Activated T-helper 1 cell treated with Interleukin-2 at 50 U/mL for 16 hours (primary cell): ENCODE measurements around the gene LIPI.
"Not testable (repeated sequence)": the region's sequence is repeated elsewhere in the genome, so short reads cannot be mapped to it uniquely, and the experiment has no call there.

ENCODE experiments used
- DNase-seq: peaks from one replicate; pipeline ENCODE4 v3.0.0-alpha.2; 2020; ENCODE audit warnings: low read depth

LIPI gene

DNA sequence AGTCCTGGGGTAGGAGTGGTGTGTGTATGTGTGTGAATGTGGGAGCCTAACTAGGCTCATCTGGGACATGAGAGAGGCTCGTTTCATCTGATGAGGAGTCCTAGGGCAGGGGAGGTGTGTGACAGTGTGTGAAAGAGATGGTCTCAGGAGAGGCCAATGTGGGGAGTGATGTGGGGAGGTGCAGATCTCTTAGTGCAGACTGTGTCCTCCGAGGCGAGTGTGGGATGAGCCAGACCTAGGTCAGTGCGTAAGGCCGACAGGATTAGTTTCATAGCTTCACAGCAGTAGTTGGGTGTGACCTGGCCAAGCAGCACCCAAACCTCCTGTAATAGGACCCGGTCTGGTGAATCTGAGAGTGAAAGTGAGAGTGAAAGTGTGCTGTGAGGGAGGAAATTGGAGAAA is 94.7 kb downstream of the LIPI start:
- DNase-seq, result no peak

DNA sequence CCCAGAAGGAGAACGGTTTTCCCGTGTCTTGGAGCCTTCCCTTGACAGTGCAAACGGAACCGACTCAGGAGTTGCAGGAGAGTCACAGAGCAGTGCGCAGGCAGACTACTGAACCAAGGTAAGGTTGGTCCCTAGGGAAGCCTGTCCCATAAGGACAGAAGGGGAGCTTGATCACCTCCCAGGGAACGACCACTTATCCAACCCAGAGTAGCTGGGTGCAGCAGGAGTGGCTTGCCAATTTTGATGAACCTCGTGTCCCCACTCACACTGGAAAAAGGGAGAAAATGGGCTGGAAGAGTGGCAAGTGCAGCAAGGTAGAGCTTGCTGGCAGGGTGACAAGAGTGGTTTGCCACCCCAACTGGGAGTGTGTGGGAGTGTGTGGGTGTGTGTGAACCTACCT is 95.1 kb downstream of the LIPI start:
- no peak for DNase-seq

DNA sequence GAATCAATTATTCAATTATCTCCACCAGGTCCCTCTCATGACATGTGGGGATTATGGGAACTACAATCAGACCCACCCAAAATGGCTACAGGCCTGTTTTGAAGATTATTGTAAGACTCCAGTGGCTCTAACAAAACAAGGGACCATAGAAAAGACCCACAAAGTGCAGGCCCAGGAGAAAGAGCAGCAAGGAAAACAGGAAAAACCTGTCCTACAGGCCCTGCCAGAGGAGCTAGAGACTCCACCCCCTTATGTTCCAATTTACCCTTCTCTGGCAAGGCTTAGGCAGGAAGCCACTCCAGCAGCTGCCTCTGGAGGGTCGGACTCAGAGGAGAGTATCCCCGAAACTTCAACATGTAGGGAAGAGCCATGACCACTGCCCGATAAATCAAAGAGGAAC is 96.5 kb downstream of the LIPI start:
- no peak for DNase-seq

DNA sequence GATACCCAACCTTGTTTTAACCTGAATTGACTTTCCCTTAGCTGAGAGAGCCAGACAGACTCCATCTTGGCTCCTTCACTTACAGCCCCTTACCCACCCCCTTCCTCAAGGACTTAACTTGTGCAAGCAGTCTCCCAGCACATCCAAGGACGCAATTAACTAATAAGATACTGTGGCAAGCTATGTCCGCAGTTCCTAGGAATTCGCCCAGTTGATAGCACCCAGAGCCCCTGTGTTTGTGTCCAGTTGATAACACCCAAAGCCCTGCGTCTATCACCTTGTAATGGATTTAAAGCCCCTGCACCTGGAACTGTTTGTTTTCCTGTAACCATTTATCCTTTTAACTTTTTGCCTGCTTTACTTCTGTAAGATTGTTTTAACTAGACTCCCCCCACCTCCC is 106.2 kb downstream of the LIPI start:
- not testable (repeated sequence) for DNase-seq

DNA sequence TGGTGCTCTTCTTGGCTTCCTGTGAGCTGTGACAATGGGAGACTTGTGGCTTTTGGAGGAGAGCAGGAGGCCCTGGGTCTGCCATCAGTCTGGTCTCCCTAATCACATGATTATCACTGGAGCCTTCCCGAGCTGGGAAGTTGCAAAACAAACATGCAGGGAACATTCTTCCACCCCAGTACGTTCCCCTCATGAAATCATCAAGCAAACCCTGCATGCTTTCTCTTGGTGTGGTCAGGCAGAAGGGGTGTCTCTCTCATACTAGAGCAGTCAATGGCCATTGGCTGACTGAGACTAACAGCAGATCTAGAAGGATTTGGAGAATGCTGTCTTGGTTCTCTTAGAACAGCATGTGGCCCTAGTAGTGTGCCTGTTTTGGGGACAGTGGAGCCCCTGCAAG is 111.2 kb downstream of the LIPI start:
- DNase-seq, result no peak

DNA sequence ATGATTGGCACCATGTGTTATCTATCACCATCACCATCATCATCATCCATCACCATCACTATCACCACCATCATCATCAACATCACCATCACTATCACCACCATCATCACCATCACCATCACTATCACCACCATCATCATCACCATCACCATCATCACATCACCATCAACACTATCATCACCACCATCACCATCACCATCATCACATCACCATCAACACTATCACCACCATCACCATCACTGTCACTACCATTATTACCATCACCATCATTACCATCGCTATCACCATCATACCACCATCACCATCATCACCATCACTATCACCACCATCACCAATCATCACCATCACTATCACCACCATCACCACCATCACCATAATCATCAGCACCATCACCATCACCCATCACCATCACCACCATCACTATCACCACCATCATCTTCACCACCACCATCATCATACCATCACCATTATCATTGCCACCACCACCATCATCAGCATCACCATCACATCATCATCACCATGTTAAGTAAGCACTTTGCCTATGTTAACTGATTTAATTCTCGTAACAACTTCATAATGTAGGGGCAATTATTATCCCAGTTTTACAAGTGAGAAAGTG is 112.8 kb downstream of the LIPI start:
- DNase-seq, result no peak

DNA sequence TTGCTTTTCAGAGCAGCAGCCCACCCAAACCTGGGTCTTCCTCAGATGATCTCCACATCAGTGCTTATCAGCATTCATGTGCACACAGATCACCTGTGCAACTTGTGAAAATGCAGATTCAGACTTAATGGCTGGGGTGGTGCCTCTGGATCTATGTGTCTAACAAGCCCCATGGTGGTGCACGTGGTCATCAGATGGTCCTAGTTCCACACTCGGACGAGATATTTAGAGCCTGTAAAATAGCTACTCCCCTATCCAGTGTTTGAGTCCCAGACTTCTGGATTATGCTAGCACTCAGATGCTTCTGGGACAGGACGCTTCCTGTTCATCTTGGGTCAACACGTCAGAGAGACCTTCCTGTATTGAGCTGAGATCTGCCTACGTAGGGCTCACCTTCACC is 114.2 kb downstream of the LIPI start:
- no peak for DNase-seq

DNA sequence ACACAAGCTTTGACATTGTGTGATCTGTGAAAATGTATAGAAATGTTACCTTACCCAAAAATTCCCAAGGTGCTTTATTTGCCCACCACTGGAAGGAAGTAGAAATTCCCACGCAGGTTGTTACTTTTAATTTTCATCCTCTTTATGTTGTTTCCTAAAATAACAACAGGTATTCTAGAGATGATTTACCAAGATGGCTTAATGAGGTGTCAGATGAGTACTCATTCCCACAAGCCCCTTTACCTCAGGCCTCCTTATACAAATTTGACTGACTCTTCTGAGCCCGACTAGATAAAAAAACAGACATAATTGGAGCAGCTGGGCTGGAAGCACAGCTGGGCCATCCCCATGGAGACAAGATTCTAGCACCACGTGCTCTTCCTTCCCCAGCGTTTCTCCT is 114.6 kb downstream of the LIPI start:
- no peak for DNase-seq

DNA sequence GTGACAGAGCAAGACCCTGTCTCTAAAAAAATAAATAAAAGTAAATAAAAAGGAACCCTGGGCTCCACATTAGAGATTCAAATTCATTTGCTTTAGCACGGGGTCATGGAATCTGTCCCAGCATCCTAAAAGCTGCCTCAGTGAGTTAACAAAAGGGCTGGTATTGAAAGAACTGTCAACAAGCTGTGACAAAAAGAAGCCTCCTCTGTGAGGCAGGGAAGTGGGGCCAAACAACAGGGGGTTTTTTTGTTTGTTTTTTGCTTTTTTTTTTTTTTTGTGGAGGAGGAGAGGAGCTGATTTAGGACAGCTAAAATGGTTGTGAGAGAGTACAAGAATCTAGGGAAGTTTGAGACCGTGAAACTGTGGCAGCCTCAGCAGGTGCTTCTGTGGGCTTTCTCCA is 115.7 kb downstream of the LIPI start:
- no peak for DNase-seq

DNA sequence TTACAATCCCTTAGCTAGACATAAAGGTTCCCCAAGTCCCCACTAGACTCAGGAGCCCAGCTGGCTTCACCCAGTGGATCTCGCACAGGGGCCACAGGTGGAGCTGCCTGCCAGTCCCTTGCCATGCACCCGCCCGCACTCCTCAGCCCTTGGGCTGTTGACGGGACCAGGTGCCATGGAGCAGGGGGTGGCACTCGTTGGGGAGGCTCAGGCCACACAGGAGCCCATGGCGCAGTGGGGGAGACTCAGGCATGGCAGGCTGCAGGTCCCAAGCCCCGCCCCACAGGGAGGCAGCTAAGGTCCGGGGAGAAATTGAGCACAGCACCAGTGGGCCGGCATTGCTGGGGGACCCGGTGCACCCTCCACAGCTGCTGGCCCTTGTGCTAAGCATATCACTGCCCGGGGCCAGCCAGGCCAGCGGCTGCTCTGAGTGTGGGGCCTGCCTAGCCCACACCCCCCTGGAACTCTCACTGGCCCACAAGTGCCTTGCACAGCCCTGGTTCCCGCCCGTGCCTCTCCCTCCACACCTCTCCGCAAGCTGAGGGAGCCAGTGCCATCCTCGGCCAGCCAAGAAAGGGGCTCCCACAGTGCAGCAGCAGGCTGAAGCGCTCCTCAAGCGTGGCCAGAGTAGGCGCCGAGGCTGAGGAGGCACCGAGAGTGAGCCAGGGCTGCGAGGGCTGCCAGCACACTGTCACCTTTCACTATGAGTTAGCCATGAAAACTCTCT is 117.8 kb downstream of the LIPI start:
- DNase-seq, result no peak

DNA sequence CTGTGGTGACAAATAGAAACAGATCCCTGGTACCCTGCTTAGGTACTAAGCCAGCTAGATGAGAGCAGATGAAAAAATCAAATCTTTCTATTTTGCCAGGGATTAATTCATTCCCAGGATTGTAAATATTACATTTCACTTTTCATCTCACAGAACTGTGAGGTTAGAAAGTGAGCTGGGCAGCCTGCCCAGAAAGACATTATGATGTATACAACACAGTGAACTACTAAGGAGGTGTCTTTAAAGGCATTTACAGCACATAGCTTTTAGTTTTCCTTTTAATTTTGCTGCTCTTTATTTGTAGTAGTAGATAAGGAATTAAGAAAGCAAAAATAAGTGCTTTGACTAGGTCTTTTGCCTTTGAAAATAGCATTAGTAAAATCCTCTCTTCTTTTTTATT is 120.6 kb downstream of the LIPI start:
- not testable (repeated sequence) for DNase-seq

DNA sequence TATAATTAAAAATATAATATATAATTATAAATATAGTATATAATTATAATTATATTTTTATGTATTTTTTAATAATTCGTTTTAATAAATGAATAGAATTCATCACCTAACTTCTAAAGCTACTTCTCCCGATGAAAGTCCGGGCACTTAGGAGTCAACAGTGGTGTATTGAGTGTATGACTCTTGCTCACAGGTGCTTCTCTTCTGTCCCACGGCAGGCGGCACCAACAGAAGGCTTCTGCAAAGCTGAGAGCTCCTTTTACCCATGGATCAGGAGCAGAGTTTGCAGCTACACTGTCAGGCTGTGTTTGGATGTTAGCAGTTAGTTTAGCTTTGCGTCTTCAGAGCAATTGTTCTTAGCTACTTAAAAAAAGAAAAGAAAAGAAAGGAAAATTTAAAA is 122.4 kb downstream of the LIPI start:
- no peak for DNase-seq

DNA sequence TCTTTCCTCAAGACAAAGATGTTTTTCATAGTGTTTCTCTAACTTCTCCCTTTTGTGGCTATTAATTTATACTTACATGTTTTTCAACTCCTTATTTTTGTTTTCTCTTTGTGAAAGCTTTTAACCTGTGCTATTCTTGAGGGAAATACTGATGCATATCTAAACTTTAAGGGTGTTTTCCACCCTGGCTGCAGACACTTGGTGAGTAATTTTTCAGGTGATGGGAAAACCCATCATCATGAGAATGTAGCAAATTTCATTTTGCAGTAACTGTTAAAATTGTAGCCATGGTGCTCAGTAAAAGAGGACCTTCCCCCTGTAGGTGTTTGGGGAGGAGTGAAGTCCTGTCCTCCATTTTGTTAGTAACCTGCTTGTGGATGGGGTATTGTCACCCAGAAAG is 124.2 kb downstream of the LIPI start:
- no peak for DNase-seq

DNA sequence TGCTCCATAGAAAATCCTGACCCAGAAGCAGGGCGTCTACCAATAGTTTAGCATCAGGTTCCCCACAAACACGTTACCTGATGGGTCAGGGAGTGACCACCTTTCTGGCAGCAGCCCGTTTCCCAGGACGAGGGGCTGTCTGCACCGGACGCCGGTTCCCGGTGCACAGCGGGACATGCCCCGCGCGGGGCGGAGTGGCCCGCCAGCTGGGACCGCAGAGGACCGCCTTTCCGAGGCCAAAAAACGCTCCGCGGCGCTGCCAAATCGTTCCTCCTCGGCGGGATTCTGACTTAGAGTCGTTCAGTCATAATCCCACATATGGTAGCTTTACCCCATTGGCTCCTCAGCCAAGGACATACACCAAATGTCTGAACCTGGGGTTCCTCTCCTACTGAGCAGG is 126.1 kb downstream of the LIPI start:
- no peak for DNase-seq

DNA sequence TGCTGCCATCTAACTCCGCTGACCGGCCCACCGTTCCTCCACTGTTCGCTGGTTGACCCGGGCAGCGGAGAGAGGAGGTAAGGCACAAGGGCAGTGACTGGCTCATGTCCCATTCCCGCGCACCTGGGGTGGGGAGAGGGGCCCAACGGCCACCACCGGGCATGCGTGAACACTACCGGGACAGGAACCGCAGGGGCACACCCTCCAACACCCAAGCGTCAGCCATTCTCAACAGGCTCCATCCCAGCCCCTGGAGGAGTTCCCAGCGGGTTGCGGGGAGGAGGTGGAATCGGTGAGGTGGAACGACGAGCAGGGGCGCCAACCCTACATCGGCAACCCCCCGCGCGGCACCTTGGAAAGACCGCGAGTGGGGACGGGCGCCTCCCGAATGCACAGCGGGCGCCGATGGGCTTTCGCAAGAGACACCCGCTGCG is 126.7 kb downstream of the LIPI start:
- DNase-seq, result no peak

DNA sequence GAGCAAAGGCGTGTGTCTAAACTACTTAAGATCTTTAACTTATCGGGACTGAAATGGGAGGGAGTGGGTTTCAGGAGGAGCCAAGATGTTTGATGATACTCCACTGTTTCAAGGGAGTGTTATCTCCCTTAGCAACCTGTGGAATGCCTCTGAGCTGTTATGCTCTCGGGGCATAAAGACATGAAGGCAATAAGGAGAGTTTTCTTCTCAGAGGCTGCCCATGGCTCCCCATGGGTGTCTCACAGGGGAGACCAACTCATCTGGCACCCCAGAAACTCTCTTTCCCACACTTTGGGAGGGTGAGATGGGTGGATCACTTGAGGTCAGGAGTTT is 130.0 kb downstream of the LIPI start:
- DNase-seq, result no peak

DNA sequence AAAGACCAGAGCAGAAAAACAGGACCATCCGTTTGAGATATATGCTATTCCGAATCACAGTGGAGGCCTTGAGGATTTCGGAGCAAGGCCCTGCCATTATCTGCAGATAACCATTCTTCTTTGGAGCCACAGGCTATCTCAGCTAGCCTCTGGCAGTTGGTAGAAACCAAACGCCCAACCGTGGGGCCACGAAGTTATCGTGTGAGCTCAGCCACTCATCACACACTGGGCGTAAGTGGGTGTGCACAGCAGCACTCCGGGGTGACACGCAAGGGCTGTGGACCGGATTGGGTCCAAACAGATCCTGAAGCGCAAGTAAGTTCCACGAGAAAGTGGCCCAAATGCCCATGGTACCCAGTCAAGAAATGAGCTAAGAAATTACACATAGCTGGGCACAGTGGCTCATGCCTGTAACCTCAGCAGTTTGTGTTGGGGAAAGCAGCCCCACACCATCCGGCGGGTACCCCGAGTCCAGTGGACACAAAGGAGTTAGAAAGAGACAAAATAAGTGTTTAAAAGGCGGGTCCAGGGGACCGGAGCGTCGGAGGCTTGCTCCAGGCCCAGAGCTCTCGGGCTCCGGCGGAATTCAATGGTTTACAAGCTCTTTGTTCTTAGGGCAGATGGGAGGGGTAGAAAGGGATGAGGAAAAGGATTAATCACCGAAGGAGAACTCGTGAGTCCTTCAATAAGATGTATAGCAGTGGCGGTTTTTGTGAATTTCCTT is 130.6 kb downstream of the LIPI start:
- no peak for DNase-seq

DNA sequence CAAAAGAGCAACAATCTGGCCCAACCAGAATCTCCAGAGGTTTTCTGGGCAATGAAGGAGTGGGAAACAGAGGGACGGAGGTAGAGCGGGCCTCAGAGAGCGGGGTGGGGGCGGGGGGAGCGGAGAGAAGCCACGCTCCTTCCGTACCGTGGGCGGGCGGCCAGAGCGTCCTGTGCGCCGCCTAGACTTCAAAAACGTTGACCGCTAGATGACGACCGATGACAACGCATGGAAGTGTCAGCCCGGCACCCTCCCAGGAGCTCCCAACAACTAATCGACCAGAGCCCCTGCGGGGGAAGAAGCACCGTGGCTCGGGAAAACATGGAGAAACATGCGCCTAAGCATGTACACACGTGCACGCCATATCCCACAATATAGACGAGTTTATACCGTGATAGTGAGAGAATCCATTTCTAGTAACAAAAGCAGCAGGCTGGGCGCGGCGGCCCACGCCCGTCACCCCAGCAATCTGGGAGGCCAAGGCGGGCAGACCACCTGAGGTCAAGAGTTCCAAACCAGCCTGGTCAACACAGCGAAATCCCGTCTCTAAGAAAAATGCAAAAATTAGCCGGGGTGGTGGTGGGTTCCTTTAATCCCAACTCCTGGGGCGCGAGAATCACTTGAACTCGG is 131.9 kb downstream of the LIPI start:
- DNase-seq, result no peak

DNA sequence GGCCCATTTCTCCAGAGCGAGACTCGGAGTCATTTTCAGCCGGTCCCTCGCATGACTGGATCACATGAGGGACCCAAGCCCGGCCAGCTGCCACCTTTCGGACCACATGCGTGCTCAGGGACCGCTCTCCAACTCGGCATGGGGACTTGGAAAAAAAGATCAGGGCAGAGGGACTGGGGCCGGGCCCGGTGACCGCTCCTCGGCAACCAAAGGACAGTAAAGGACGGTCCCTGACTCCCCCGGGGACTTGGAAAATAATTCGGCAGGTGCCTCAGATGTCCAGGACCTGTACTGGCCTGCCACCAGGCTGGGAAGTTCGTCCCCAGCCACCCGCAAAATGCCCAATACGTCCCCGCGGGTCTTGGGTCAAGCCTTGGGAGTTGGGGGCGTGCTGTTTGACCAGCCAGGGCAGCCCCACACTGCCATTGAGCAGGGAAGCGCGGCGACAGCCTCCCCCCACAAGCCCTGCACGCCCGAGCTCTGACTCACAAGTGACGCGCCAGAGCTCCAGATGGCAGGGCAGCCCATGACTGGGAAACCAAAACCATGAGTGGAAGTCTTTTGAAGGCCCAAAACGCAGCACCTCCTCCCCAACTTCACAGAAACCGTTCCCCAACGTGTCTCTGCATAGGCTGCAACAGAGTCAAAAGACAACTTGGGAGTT is 134.5 kb downstream of the LIPI start:
- no peak for DNase-seq

DNA sequence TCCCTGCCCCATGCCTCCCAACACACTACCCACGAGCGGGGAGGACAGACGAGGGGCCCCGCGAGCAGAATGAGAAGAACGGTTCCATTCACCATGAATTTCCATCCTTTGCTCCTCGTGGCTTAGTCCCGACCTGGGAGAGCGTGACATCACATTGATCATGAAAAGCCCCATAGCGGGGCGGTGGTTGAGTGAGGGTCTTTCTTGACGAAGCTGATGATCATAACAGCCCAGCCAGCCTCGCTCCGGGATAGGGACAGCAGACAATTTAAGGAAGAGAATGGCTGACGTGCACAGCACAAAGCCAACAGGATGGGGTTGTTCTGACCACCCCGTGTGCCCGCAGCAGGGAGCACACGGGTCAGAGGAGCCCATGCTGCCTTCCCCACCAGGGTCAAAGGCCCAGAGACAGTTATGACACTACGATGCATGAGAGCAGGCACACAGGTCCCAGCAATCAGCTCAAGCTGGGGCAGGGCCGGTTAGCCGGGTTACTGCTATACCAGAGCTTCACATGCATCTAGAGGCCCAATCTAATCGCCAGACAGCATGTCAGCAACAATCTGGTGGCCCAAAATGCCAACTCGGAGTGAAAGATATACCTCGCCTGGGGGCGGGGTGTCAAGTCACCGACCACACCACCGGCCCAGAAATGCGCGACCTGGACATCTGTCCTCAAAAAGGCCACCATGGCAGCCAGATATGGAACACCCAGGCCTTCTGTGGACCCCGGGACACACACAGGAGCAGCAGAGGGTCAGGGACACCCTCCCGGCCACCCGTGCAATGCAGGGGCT is 135.2 kb downstream of the LIPI start:
- no peak for DNase-seq

DNA sequence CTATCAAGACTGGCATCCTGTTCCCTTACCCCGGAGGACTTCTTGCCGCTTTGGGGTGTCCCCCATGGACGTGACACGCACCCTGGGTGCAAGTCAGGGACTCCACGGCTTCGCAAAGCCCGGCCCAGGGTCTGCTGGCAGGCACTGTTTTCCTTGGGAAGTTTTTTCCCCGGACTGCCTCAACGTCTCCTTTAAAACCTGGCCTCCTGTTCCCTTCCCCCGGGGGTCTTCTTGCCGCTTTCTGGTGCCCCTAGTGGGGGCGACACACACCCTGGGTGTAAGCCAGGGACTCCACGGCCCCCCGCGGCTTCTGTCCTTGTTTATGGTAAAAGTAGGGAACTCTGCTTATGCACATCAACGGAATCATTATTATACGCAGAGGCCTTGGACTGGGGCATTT is 136.6 kb downstream of the LIPI start:
- DNase-seq, result no peak

DNA sequence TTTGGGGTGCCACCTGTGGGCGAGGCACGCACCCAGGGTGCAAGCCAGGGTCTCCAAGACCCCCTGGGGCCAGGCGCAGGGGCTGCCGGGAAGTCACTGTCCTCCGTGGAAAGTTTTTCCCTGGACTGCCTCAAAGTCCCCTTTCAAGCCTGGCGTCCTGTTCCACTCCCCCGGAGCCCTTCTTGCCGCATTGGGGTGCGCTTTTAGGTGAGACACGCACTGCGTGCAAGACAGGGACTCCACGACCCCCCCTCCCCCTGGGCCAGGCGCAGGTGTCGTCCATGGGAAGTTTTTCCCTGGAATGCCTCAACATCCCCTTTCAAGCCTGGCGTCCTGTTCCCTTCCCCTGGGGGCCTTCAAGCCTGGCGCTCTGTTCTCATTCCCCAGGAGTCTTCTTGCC is 137.1 kb downstream of the LIPI start:
- no peak for DNase-seq
